NCI-H524 (cell line): ENCODE results near the gene ALDH6A1.
"Not testable (repeated sequence)": the region's sequence is repeated elsewhere in the genome, so short reads cannot be mapped to it uniquely, and the experiment has no call there.

Source experiments
- DNase-seq, 2 experiments: peaks; one replicate each; lab custom pipeline; 2025; lab: John Stamatoyannopoulos, UW

Gene ALDH6A1

DNA sequence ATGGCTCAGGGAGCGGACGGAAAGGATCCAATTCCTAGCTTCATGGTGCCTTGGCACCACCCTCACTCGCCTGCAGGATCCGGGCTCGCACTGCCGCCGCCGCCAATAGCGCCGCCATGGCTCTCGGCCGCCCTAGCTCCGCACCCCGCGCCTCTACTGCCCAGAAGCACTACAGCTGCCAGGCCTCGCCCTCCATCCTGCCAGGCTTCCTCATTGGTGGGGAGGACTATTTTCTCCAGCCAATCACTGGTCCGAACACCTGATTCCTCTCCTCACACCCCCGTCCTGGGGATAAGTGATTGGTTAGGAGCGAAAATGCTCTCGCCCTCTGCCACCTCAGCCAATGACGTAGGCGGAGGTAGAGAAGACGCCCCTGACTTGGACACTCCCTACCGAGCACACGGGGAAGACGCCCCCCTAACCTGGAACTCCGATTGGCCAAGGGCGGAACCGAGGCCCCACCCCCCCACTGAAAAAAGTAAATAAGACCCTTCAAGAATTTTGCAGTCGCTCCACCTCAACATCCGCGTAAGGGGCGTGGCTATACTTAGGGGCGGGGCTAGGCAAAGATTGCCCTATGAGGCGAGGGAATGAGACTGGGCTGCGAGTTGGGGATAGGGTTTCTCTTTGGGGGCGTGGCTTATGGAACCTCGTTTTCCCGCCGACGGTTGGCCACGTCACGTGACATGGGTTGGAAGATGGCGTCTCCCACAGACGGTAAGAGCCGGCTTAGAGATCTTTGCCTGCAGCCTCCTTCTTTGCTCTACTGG lies at the start of gene ALDH6A1, which contains the start of gene LIN52:
TSS of gene ALDH6A1 (minus strand) at position 177 of the 770 bp plus-strand sequence. CDS start at position 118, 59 bp downstream.
TSS of gene LIN52 (plus strand) at position 680 of the 770 bp plus-strand sequence. CDS start at position 699, 19 bp downstream.
- DNase-seq = peak; percentile 100

GRCh38 chr14:74127634-74128033 lies 43.4 kb upstream of the ALDH6A1 start:
- no peak for DNase-seq

GRCh38 chr14:74126315-74127013 lies 42.2 kb upstream of the ALDH6A1 start:
- DNase-seq = no peak

DNA sequence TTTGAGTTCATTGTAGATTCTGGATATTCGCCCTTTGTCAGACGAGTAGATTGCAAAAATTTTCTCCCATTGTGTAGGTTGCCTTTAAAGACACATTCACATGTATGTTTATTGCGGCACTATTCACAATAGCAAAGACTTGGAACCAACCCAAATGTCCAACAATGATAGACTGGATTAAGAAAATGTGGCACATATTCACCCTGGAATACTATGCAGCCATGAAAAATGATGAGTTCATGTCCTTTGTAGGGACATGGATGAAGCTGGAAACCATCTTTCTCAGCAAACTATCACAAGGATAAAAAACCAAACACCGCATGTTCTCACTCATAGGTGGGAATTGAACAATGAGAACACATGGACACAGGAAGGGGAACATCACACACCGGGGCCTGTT lies 41.2 kb upstream of the ALDH6A1 start:
- not testable (repeated sequence) for DNase-seq

DNA sequence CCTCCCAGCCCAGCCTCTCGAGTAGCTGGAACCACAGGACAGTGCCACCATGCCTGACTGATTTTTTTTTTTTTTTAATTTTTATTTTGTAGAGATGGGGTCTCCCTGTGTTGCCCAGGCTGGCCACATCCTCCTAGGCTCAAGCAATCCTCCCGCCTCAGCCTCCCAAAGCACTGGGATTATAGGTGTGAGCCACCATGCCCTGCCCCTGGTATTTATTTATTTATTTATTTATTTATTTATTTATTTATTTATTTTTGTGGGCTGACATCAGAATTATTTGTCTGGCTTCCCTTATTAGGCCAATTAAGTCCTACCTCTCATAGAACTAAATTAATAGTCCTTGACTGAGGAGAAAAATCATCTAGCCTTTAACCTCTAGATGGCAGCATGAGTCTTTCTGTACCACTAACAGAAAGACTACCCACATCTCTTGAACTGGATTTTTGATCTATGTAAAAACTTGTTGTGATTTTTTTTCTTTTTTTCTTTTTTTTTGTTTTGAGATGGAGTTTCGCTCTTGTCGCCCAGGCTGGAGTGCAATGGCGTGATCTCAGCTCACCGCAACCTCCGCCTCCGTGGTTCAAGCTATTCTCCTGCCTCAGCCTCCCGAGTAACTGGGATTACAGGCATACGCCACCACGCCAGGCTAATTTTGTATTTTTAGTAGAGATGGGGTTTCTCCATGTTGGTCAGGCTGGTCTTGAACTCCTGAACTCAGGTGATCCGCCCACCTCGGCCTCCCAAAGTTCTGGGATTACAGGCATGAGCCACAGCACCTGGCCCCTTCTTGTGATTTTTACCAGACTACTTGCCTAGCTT lies 27.4 kb upstream of the ALDH6A1 start:
- peak; percentile 35 to 75 for DNase-seq

- DNase-seq = no peak
Observed at GRCh38 chr14:74109369-74109768, 25.1 kb upstream of the ALDH6A1 start.

GRCh38 chr14:74105381-74105780 lies 21.1 kb upstream of the ALDH6A1 start:
- DNase-seq = no peak

DNA sequence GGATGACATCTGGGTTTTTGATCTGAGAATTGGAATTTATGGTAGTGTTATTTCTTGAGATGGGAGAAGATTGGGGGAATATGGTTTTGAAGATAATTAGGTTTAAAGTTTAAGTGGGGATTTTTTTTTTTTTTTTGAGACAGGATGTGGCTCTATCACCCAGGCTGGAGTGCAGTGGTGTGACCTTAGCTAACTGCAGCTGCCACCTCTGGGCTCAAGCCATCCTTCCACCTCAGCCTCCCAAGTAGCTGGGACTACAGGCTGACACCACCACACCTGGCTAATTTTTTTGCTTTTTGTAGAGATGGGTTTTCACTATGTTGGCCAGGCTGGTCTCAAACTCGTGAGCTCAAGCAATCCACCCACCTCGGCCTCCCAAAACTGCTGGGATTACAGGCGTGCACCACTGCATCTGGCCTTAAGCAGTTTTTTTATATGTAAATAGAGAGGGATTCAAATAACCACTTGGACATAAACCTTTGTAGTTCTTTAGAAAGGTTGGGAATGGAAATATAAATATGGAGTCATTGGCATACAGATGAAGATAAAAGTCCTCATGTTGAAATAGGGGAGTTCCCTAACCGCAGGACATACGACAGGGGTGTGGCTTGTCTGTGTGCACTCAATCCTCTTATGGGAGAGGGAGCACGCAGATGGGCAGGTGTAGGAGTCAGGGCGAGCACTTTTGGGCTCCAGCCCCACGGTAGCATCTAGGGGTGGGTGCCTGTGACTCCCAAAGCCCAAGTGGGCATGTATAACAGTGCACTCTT lies 5.2 kb upstream of the ALDH6A1 start:
- DNase-seq = no peak

DNA sequence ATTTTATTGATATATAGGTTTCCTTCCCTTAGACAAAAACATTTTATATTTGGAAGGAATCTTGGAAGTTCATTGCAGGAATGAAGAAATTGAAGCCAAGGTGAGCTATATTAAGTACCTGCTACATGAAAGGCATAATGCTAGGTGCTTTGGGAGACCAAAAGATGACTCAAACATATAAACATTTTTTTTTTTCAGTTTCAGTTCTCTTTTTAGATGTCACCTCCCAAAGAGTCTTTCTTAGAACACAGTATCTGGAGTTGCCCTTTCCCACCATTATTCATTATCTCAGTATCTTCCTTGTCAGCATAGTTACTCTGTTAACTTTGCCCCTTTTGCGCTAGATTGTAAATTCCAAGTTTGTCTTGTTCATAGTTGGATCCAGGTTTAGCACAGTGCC lies 1.6 kb upstream of the ALDH6A1 start:
- no peak for DNase-seq

DNA sequence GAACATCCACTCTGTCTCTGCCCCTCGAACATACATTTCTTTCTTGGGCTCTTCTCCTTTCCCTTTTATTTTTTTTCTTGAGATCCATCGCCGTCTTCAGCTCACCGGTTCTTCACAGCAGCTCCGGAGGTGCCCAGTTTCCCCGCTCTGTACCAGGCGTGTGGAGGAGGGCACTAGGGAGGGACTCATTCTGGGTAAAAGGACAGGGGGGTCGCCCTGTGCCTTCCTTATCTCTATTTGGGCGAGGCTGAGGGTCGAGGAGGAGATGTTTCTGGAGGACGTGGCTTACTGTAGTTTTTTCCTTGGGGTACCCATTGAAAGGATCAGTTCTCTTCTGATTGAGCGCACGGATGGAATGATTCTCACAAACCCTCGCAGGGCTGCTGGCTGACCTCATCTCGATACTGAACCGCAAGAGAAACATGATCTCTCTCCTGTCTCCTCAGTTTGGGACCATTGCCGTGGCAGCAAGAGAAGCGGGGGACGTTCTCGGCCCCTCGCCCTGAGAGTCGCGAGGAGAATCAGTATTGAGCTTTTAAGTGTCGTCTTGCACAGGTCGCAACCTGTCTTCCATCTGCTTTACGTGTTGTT lies 889 bp upstream of the ALDH6A1 start:
- DNase-seq = peak in 1 of 2 experiments; percentile 51

GRCh38 chr14:74083784-74084276 lies 423 bp downstream of the ALDH6A1 start:
- DNase-seq = peak in 1 of 2 experiments; percentile 37

GRCh38 chr14:74083161-74083560 lies 1.1 kb downstream of the ALDH6A1 start:
- DNase-seq = no peak

- DNase-seq = no peak
Observed at GRCh38 chr14:74081491-74081890, 2.8 kb downstream of the ALDH6A1 start.

GRCh38 chr14:74080820-74081460 lies 3.3 kb downstream of the ALDH6A1 start:
- no peak for DNase-seq

GRCh38 chr14:74077401-74077800 lies 6.9 kb downstream of the ALDH6A1 start:
- DNase-seq = no peak

DNA sequence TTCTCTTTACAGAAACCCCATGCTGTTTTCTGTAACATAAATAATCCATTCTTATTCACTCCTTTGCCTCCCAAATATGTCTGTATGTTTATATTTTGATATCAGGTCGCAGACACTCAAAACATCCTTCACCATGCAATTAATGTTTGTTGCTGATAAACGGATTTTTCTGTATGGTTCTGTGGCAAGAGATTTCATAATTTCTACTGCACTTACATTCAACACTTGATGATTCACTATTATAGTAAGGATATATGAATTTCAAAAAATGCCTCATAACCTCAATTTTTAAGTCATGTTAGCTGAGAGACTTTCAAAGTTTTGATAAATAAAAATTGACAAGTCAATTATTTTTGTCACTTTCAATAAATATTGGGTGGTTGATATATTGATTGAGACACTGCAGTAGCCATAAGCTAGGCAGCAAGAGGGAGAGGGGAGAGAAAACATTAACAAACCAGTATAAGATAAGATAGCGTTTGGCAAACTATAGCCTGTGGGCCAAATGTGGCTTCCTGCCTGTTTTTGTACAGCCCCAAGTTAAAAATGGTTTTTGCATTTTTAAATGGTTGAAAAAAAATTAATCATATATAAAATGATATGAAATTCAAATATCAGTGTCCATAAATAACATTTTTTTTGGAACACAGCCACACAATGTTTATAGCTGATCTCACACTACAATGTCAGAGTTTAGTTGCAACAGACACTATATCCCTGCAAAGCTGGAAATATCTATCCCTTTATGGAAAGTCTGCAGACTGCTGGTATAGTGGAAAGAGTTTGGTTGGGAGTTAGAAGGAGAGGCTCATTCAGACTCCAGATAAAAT lies 18.3 kb downstream of the ALDH6A1 start:
- DNase-seq = no peak

- DNase-seq = no peak
Observed at GRCh38 chr14:74064883-74065282, 19.4 kb downstream of the ALDH6A1 start.

DNA sequence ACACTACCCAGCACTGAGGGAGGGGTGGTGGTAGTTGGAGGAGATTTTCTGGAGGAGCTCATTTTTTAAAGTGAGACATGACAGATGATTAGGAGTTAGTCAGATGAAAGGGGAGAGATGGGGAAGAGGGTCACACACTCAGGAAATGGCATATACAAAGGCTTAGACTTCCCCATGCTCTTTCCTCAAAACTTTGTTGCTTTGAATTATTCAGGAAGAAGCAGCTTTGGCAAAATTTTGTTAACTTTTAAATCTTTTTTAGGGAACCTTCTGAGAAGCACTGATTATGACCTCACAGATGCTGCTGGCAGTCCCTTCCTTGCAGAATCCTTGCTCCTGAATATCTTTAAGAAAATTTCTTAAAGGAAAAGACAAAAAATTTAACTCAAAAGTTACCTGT lies 19.8 kb downstream of the ALDH6A1 start:
- DNase-seq = no peak

DNA sequence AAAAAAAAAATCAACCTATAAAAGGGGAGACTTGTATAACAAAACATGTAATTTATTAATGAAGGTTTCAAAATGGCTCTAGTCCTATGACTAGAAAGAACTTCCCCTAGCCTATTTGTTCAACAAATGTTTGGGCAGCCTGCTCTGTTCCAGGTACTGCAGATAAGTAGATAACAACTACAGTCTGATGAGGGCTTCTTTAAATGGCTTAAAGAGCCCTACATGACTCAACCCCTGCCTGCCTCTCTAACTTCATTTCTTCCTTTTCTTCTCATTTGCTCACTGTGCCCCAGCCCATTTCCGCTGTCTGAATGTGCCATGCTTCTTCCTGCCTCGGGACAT lies 21.5 kb downstream of the ALDH6A1 start:
- no peak for DNase-seq
